Measurements from ENCODE around the gene ATP8A1.
"Not testable (repeated sequence)": the region's sequence is repeated elsewhere in the genome, so short reads cannot be mapped to it uniquely, and the experiment has no call there.

The ATP8A1 gene

GRCh38 chr4:42656944-42657792, at the start of gene ATP8A1:
TSS of gene ATP8A1 (minus strand) at chr4:42657105. CDS start at chr4:42656873, 232 bp downstream.
- Histone ChIP-seq H3K36me3 (ENCODE audit: control insufficient read depth, insufficient read depth, low read length) (no peaks in the 10 kb centered on the region), H3K9me3 (ENCODE audit: control insufficient read depth, low read length) (no peaks in the 10 kb centered on the region), H3K27me3 (ENCODE audit: control insufficient read depth, insufficient read depth, low read length) (no peaks in the 10 kb centered on the region), H3K4me1 (ENCODE audit: control insufficient read depth, insufficient read depth, low read length) (peaks cover 32% of the 10 kb centered on the region), H3K9ac (ENCODE audit: low read length) (peak within 1 kb of the TSS; percentile 89), H3K4me3 (ENCODE audit: low read length) (peak within 1 kb of the TSS; percentile 52)

GRCh38 chr4:42706086-42706485, 49.2 kb upstream of the ATP8A1 start:
- H3K27me3 ChIP-seq (ENCODE audit: control insufficient read depth, insufficient read depth, low read length): no peaks in the 10 kb centered on the region
- H3K4me1 ChIP-seq (ENCODE audit: control insufficient read depth, insufficient read depth, low read length): no peaks in the 10 kb centered on the region
- H3K9ac ChIP-seq (ENCODE audit: low read length): no peak overlapping the region
- no peaks in the 10 kb centered on the region for H3K9me3 ChIP-seq (ENCODE audit: control insufficient read depth, low read length)
- H3K4me3 ChIP-seq (ENCODE audit: low read length): no peak overlapping the region
- no peaks in the 10 kb centered on the region for H3K36me3 ChIP-seq (ENCODE audit: control insufficient read depth, insufficient read depth, low read length)

- no peaks in the 10 kb centered on the region for H3K36me3 ChIP-seq (ENCODE audit: control insufficient read depth, insufficient read depth, low read length)
- no peak overlapping the region for H3K4me3 ChIP-seq (ENCODE audit: low read length)
- no peaks in the 10 kb centered on the region for H3K9me3 ChIP-seq (ENCODE audit: control insufficient read depth, low read length)
- H3K4me1 ChIP-seq (ENCODE audit: control insufficient read depth, insufficient read depth, low read length): no peaks in the 10 kb centered on the region
- H3K9ac ChIP-seq (ENCODE audit: low read length): no peak overlapping the region
- H3K27me3 ChIP-seq (ENCODE audit: control insufficient read depth, insufficient read depth, low read length): no peaks in the 10 kb centered on the region
Measured at GRCh38 chr4:42703813-42704212, 46.9 kb upstream of the ATP8A1 start.

GRCh38 chr4:42702895-42703294, 46.0 kb upstream of the ATP8A1 start:
- Histone ChIP-seq H3K4me3 (ENCODE audit: low read length) (no peak overlapping the region), H3K9ac (ENCODE audit: low read length) (no peak overlapping the region), H3K27me3 (ENCODE audit: control insufficient read depth, insufficient read depth, low read length) (no peaks in the 10 kb centered on the region), H3K36me3 (ENCODE audit: control insufficient read depth, insufficient read depth, low read length) (no peaks in the 10 kb centered on the region), H3K9me3 (ENCODE audit: control insufficient read depth, low read length) (no peaks in the 10 kb centered on the region), H3K4me1 (ENCODE audit: control insufficient read depth, insufficient read depth, low read length) (no peaks in the 10 kb centered on the region)

GRCh38 chr4:42701780-42702179, 44.9 kb upstream of the ATP8A1 start:
- not testable (repeated sequence) for H3K27me3 ChIP-seq (ENCODE audit: control insufficient read depth, insufficient read depth, low read length); H3K4me3 ChIP-seq (ENCODE audit: low read length); H3K36me3 ChIP-seq (ENCODE audit: control insufficient read depth, insufficient read depth, low read length); H3K9ac ChIP-seq (ENCODE audit: low read length); H3K4me1 ChIP-seq (ENCODE audit: control insufficient read depth, insufficient read depth, low read length); H3K9me3 ChIP-seq (ENCODE audit: control insufficient read depth, low read length)

- Histone ChIP-seq H3K4me1 (ENCODE audit: control insufficient read depth, insufficient read depth, low read length) (no peaks in the 10 kb centered on the region), H3K27me3 (ENCODE audit: control insufficient read depth, insufficient read depth, low read length) (no peaks in the 10 kb centered on the region), H3K9me3 (ENCODE audit: control insufficient read depth, low read length) (no peaks in the 10 kb centered on the region), H3K4me3 (ENCODE audit: low read length) (no peak overlapping the region), H3K9ac (ENCODE audit: low read length) (no peak overlapping the region), H3K36me3 (ENCODE audit: control insufficient read depth, insufficient read depth, low read length) (no peaks in the 10 kb centered on the region)
Measured at GRCh38 chr4:42690537-42690936, 33.6 kb upstream of the ATP8A1 start.

- no peaks in the 10 kb centered on the region for H3K36me3 ChIP-seq (ENCODE audit: control insufficient read depth, insufficient read depth, low read length)
Measured at GRCh38 chr4:42683393-42683792, 26.5 kb upstream of the ATP8A1 start.

GRCh38 chr4:42678512-42678911, 21.6 kb upstream of the ATP8A1 start:
- H3K27me3 ChIP-seq (ENCODE audit: control insufficient read depth, insufficient read depth, low read length): no peaks in the 10 kb centered on the region
- H3K9me3 ChIP-seq (ENCODE audit: control insufficient read depth, low read length): no peaks in the 10 kb centered on the region
- no peak overlapping the region for H3K9ac ChIP-seq (ENCODE audit: low read length)
- no peaks in the 10 kb centered on the region for H3K4me1 ChIP-seq (ENCODE audit: control insufficient read depth, insufficient read depth, low read length)
- H3K4me3 ChIP-seq (ENCODE audit: low read length): no peak overlapping the region
- H3K36me3 ChIP-seq (ENCODE audit: control insufficient read depth, insufficient read depth, low read length): no peaks in the 10 kb centered on the region

More at GRCh38 chr4:42683393-42683792, 26.5 kb upstream of the ATP8A1 start:
- Histone ChIP-seq H3K9me3 (ENCODE audit: control insufficient read depth, low read length) (no peaks in the 10 kb centered on the region), H3K4me1 (ENCODE audit: control insufficient read depth, insufficient read depth, low read length) (no peaks in the 10 kb centered on the region), H3K4me3 (ENCODE audit: low read length) (no peak overlapping the region), H3K9ac (ENCODE audit: low read length) (no peak overlapping the region), H3K27me3 (ENCODE audit: control insufficient read depth, insufficient read depth, low read length) (no peaks in the 10 kb centered on the region)

GRCh38 chr4:42676066-42676951, 19.4 kb upstream of the ATP8A1 start:
- Histone ChIP-seq H3K27me3 (ENCODE audit: control insufficient read depth, insufficient read depth, low read length) (no peaks in the 10 kb centered on the region), H3K4me3 (ENCODE audit: low read length) (no peak overlapping the region), H3K9ac (ENCODE audit: low read length) (no peak overlapping the region), H3K9me3 (ENCODE audit: control insufficient read depth, low read length) (no peaks in the 10 kb centered on the region), H3K36me3 (ENCODE audit: control insufficient read depth, insufficient read depth, low read length) (no peaks in the 10 kb centered on the region), H3K4me1 (ENCODE audit: control insufficient read depth, insufficient read depth, low read length) (no peaks in the 10 kb centered on the region)

- no peaks in the 10 kb centered on the region for H3K9me3 ChIP-seq (ENCODE audit: control insufficient read depth, low read length)
- no peaks in the 10 kb centered on the region for H3K4me1 ChIP-seq (ENCODE audit: control insufficient read depth, insufficient read depth, low read length)
- peaks cover 2% of the 10 kb centered on the region for H3K27me3 ChIP-seq (ENCODE audit: control insufficient read depth, insufficient read depth, low read length)
- H3K4me3 ChIP-seq (ENCODE audit: low read length): no peak overlapping the region
- H3K36me3 ChIP-seq (ENCODE audit: control insufficient read depth, insufficient read depth, low read length): no peaks in the 10 kb centered on the region
- H3K9ac ChIP-seq (ENCODE audit: low read length): no peak overlapping the region
Measured at GRCh38 chr4:42673082-42673425, 16.1 kb upstream of the ATP8A1 start.

- Histone ChIP-seq H3K9me3 (ENCODE audit: control insufficient read depth, low read length) (no peaks in the 10 kb centered on the region), H3K4me1 (ENCODE audit: control insufficient read depth, insufficient read depth, low read length) (no peaks in the 10 kb centered on the region), H3K36me3 (ENCODE audit: control insufficient read depth, insufficient read depth, low read length) (no peaks in the 10 kb centered on the region), H3K27me3 (ENCODE audit: control insufficient read depth, insufficient read depth, low read length) (peaks cover 2% of the 10 kb centered on the region), H3K9ac (ENCODE audit: low read length) (no peak overlapping the region), H3K4me3 (ENCODE audit: low read length) (no peak overlapping the region)
Measured at GRCh38 chr4:42672359-42673081, 15.6 kb upstream of the ATP8A1 start.
